Sigmoid colon (tissue), 7 donors: Measurements from ENCODE around the gene ARHGEF6. TPM values are rescaled to one million over a fixed set of nuclear protein-coding genes. Genes with fewer than 3 reads are reported as not detected.

Source experiments
- DNase-seq: peaks from one replicate; pipeline ENCODE4 v3.0.0-alpha.2; 2019
- H3K27ac ChIP-seq, 4 donors: fragments of 200-600 bp; sonication (generic); one replicate each; pipeline ENCODE4 v1.5.1; 2016 to 2019; ENCODE audit warnings: mild to moderate bottlenecking in 1 of 4
- H3K27me3 ChIP-seq, 3 donors: fragments of 200-600 bp; sonication (generic); one replicate each; pipeline ENCODE4 v1.5.1; 2019; ENCODE audit warnings: mild to moderate bottlenecking in 1 of 3
- H3K36me3 ChIP-seq, 4 donors: fragments of 200-600 bp; sonication (generic); one replicate each; pipeline ENCODE4 v1.5.1; 2016 to 2019
- H3K4me1 ChIP-seq, 4 donors: fragments of 200-600 bp; sonication (generic); one replicate each; pipeline ENCODE4 v1.5.1; 2017 to 2019
- H3K4me3 ChIP-seq, 4 donors: fragments of 200-600 bp; sonication (generic); one replicate each; pipeline ENCODE4 v1.5.1; 2017 to 2019; ENCODE audit warnings: mild to moderate bottlenecking in 2 of 4, moderate library complexity in 1 of 4
- H3K9me3 ChIP-seq, 4 donors: fragments of 200-600 bp in 3 of 4; sonication (generic) in 3 of 4; one replicate each; pipeline versions ENCODE4 v1.5.1 to v1.6.1; 2013 to 2019
- CTCF ChIP-seq, 4 experiments: fragments of 450-650 bp in 3 of 4; fragments of 200-600 bp in 1 of 4; IDR thresholded peaks; one replicate each; pipeline ENCODE4 v1.5.1; 2016 to 2019; ENCODE audit warnings: antibody characterized with exemption in 4 of 4, mild to moderate bottlenecking in 3 of 4, moderate library complexity in 2 of 4
- EP300 ChIP-seq, 4 donors: sonication (generic); formaldehyde crosslinking; IDR thresholded peaks; one replicate each; pipeline ENCODE4 v1.6.1; 2017; ENCODE audit warnings: antibody characterized with exemption in 4 of 4
- POLR2A ChIP-seq, 2 donors: fragments of 450-650 bp; IDR thresholded peaks; one replicate each; pipeline ENCODE4 v1.6.1; 2016; ENCODE audit warnings: antibody characterized with exemption in 2 of 2, mild to moderate bottlenecking in 2 of 2, moderate library complexity in 2 of 2
- POLR2AphosphoS5 ChIP-seq, 4 donors: sonication (generic); formaldehyde crosslinking; IDR thresholded peaks; one replicate each; pipeline ENCODE4 v1.6.1; 2017; ENCODE audit warnings: antibody characterized with exemption in 4 of 4
- WGBS, 2 donors: extraction: QIAGEN DNeasy Blood & Tissue Kit; methylation state at CpG; one replicate each; pipeline ENCODE4 v1.1.7; 2013; 5-methylcytosine and 5-hydroxymethylcytosine counted together
- intact Hi-C: fragments of 100-400 bp; cut with DNase I; formaldehyde crosslinking; loops from one replicate; pipeline ENCODE4 v1.15.1; 2023
- polyA plus RNA-seq, 3 donors: library from polyadenylated mRNA; stranded (reverse); fragments of 200-250 nt; gene quantifications; one replicate each; pipeline ENCODE4 v1.2.3, GENCODE V29; 2013
- total RNA-seq, 4 donors: library from RNA; depleted of rRNA; stranded (reverse); fragments of >200 nt; gene quantifications; one replicate each; pipeline ENCODE4 v1.1.0, GENCODE V29; 2016
- donor health status: healthy with polysubstance abuse.
- donor health status: Bipolar disorder and iron deficiency.
- donor health status: healthy.

Gene ARHGEF6
- total and polyA plus RNA-seq, 7 donors = 2.1 to 26.3 (median 16.1) TPM

DNA sequence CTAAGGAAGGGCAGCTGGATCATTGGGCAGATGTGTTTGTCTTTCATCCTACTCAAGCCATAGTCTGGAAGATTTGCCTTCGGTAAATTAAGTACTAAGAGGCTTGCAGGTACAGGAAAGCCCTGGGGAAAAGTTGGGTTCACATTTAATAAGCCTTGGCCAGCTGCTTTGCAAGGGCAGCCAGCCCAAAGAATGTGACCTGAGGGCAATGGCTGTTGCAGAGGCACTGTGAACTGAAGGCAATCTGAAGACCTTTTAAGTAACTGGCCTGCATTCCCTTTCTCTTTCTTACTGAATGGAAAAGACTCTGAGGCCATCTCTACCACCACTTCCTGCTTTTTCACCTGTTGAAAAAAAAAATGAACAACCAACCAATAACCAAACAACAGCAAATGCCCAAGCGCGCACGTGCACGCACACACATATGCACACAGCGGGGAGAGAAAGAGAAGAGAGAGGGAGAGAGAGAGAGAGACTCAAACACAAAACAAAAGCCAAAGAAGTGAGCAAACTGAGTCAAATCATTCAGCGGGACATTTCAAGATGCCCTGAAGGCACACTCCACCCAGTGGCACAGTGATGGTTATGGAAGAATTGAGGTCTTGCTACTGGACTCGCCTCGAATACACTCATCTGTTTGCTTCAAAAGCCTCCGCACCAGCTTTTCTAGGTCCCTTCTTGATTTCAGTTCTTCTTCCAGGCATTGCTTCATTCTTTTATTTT is 113.1 kb downstream of the ARHGEF6 start:
- WGBS, 2 donors = 90% methylated on average over 10 of the region's 10 CpGs
- TF ChIP-seq POLR2AphosphoS5 (IDR thresholded peaks at IDR 0.05) = no peak
- no peaks in the 10 kb centered on the region for H3K27me3 ChIP-seq

GRCh38 chrX:136666088-136666487 is 114.6 kb downstream of the ARHGEF6 start:
- no peaks in the 10 kb centered on the region for H3K27me3 ChIP-seq
- intact Hi-C loops = no loop called here
- 58 to 68% methylated on average over 1 of the region's 1 CpG for WGBS, 2 donors
- peaks cover 0 to 21% (median 0%) of the 10 kb centered on the region in 4 donors for H3K36me3 ChIP-seq
- no peak for DNase-seq
- H3K4me3 ChIP-seq = no peak overlapping the region
- no peaks in the 10 kb centered on the region for H3K4me1 ChIP-seq
- TF ChIP-seq POLR2A (IDR thresholded peaks at IDR 0.05) (no peak), EP300 (IDR thresholded peaks at IDR 0.05) (no peak), POLR2AphosphoS5 (IDR thresholded peaks at IDR 0.05) (no peak), CTCF (IDR thresholded peaks at IDR 0.05) (no peak)
- no peaks in the 10 kb centered on the region for H3K9me3 ChIP-seq
- H3K27ac ChIP-seq = no peak overlapping the region

More for the DNA sequence above, 113.1 kb downstream of the ARHGEF6 start:
- no peak overlapping the region for H3K27ac ChIP-seq
- peaks cover 0 to 31% (median 0%) of the 10 kb centered on the region in 4 donors for H3K36me3 ChIP-seq
- no peaks in the 10 kb centered on the region for H3K4me1 ChIP-seq
- intact Hi-C loops = no loop called here
- H3K9me3 ChIP-seq = no peaks in the 10 kb centered on the region
- DNase-seq = no peak
- no peak overlapping the region for H3K4me3 ChIP-seq

DNA sequence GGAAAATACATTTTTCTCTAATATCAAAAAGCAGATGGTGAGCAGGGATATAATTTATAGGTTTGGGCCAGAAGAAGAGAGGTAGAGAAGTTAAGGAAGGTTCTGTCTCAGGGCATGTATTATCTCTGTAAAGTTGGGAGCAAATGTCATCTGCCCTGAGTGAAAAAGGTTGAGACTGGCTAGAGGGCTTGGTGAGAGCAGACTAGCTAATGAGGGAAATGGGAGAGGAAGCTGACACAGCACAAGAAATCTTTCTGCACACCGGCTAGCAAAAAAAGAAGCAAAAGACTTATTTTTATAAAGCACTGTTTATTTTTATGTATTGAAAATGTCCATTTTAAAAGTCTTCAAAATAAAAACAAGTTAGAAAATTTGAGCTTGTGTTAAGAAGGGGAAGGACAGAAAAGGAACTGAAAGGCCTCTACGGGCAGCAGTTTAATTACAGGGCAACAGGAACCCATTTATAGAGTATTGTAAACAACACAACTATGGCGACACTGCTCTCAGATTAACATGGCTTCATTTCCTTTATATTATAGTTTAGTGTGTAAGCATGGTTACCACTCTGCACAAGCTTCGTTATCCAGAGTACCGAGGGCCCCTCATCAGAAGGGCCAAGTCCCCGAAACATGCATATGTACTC is 115.4 kb downstream of the ARHGEF6 start:
- Histone ChIP-seq H3K9me3 (no peaks in the 10 kb centered on the region), H3K27ac (no peak overlapping the region), H3K4me3 (no peak overlapping the region), H3K4me1 (no peaks in the 10 kb centered on the region), H3K36me3 (peaks cover 0 to 21% (median 0%) of the 10 kb centered on the region in 4 donors), H3K27me3 (no peaks in the 10 kb centered on the region)
- no peak for DNase-seq
- TF ChIP-seq POLR2A (IDR thresholded peaks at IDR 0.05) = no peak
- no peak for TF ChIP-seq POLR2AphosphoS5 (IDR thresholded peaks at IDR 0.05)
- no peak for TF ChIP-seq CTCF (IDR thresholded peaks at IDR 0.05)
- TF ChIP-seq EP300 (IDR thresholded peaks at IDR 0.05) = no peak
- intact Hi-C loops = no loop called here
- 72 to 74% methylated on average over 6 of the region's 6 CpGs for WGBS, 2 donors

DNA sequence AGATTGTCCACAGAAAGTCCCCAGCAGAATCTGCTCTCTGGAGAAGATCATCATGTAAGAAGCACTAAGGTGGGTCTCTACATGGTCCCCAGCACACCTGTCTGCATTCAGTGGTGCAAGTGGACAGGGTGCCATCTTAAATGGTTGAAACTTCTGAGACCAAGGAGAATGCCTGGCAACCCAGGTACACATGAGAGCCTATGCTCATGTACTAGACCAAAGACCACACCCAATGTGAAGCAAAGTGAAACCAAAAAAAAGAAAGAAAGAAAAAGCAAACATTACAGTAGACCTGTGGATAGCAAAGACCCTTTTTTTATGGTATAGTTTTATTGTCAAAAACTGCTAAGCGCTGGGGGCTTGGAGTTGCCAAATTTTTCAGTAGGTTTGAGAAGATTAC is 117.8 kb downstream of the ARHGEF6 start:
- no peaks in the 10 kb centered on the region for H3K9me3 ChIP-seq
- intact Hi-C loops = no loop called here
- WGBS, 2 donors = 94% methylated on average over 1 of the region's 1 CpG
- H3K4me3 ChIP-seq = no peak overlapping the region
- TF ChIP-seq EP300 (IDR thresholded peaks at IDR 0.05) (no peak), POLR2A (IDR thresholded peaks at IDR 0.05) (no peak), POLR2AphosphoS5 (IDR thresholded peaks at IDR 0.05) (no peak), CTCF (IDR thresholded peaks at IDR 0.05) (no peak)
- no peak overlapping the region for H3K27ac ChIP-seq
- no peaks in the 10 kb centered on the region for H3K4me1 ChIP-seq
- DNase-seq = no peak
- H3K27me3 ChIP-seq = no peaks in the 10 kb centered on the region
- peaks cover 0 to 6% (median 0%) of the 10 kb centered on the region in 4 donors for H3K36me3 ChIP-seq

GRCh38 chrX:136662104-136662503 is 118.6 kb downstream of the ARHGEF6 start:
- no peaks in the 10 kb centered on the region for H3K4me1 ChIP-seq
- intact Hi-C loops = no loop called here

More at GRCh38 chrX:136662104-136662503, 118.6 kb downstream of the ARHGEF6 start:
- Histone ChIP-seq H3K36me3 (no peaks in the 10 kb centered on the region), H3K27ac (no peak overlapping the region), H3K9me3 (no peaks in the 10 kb centered on the region), H3K27me3 (no peaks in the 10 kb centered on the region), H3K4me3 (no peak overlapping the region)
- WGBS, 2 donors = 44 to 56% methylated on average over 2 of the region's 2 CpGs
- no peak for TF ChIP-seq EP300 (IDR thresholded peaks at IDR 0.05)
- TF ChIP-seq POLR2AphosphoS5 (IDR thresholded peaks at IDR 0.05) = no peak
- no peak for TF ChIP-seq CTCF (IDR thresholded peaks at IDR 0.05)
- no peak for TF ChIP-seq POLR2A (IDR thresholded peaks at IDR 0.05)
- no peak for DNase-seq
